HPDE6-E6E7 (cell line): ENCODE data around the gene RPS6KA5.
"Not testable (repeated sequence)": the region's sequence is repeated elsewhere in the genome, so short reads cannot be mapped to it uniquely, and the experiment has no call there.

Source experiments
- DNase-seq: peaks from one replicate; pipeline ENCODE4 v3.0.0; 2011; ENCODE audit warnings: missing footprints; ENCODE audit errors: extremely low spot score

RPS6KA5 gene

DNA sequence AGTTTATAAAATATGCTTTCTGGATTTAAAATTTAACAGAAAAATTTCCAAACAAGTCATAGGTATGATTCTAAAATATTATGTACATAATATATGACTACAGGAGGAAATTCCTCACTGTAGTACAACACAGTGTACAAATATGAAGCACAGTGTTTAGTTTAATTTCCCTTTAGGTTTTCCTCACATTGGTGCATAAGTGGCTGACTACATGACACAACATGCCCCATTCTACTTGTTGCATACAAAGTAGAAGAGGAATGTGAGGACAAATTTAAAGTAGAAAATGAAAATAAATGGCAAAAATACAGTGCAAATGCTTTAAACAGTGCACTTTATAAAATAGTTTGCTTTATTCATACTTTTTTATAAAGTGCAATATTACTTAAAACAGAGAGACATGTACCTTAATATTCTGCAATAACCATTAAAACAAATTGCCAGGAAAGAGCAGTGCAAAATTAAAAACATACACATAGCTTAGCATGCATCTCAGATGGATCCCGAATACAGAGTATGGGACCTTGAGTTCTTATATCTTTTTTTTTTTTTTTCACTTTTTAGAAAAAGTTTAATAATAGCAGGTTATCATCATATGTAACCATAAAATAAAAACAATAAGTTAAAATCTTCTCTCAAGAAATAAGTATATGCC is 189.4 kb downstream of the RPS6KA5 start:
- no peak for DNase-seq

- DNase-seq = no peak
Measured at GRCh38 chr14:90867501-90867900, 192.9 kb downstream of the RPS6KA5 start.

DNA sequence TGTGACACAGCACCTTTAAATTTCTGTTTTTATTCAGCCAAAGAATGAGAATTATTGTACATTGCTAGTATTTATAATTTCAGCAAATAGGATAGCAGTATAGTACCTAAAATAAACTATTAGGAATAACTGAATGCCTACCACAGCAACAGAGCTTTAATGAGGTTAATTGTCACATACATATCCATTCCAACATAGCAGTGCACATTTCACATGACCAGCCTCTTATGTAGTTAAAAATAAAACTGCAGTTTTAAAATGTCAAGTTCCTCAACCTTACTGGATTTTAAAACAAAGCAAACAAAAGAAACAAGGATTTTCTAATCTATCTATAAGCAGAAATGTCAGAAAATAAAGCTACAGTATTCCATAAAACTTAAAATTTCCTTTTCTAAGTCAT is 193.6 kb downstream of the RPS6KA5 start:
- DNase-seq = no peak

GRCh38 chr14:90864741-90865140 is 195.7 kb downstream of the RPS6KA5 start:
- no peak for DNase-seq

DNA sequence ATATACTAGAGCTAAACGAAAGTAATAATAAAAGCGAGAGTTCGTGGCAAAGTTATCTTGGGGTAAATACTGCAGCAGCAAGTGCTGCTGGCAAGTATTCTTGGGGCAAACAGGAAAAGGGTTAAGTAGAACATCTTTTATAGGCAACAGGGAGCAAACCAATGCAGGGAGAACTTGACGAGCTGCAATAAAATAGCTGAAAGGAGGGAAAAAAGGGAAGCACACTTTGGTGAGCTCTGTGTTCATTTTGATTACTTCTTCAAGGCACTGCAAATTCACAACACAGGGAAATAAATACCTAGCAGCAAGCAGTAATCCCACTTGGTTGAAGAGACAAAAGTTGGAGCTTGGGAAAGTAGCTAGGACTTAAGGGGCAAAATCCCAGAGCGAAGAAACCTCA is 201.9 kb downstream of the RPS6KA5 start:
- DNase-seq = no peak

DNA sequence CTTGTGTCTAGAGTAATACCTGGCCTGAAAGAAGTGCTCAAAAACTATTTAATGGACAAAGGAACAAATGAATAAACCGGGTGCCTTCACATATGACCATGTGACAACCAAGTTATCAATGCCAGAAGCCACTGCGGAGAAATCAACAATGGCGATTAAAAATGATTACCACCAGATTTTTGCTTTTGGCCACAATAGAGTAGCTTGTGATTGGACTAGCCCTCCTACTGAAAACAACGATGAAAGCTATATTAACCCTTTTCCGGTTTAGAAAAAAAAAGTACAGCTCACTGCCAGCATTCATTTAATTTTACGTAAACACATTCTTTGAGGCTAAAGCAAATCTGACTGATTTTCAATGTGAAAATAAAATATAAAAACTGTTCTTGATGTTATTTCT is 202.6 kb downstream of the RPS6KA5 start:
- DNase-seq = no peak

DNA sequence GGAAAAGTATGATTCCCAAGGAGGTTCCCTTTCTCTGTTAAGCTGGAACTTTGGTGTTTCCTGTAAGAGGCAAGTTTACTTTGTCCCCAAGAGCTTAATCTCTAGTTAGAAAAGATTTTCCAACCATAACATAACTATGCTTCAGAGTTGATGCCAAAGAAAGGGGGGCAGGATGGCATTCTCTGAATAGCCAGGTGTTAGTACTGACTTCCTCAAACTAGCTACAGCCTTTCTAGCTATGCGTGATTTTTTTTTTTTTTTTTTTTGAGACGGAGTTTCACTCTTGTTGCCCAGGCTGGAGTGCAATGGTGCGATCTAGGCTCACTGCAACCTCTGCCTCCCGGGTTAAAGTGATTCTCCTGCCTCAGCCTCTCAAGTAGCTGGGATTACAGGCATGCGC is 204.3 kb downstream of the RPS6KA5 start:
- DNase-seq = not testable (repeated sequence)

GRCh38 chr14:90853116-90853515 is 207.3 kb downstream of the RPS6KA5 start:
- no peak for DNase-seq

- DNase-seq = no peak
Measured at GRCh38 chr14:90851327-90852036, 209.0 kb downstream of the RPS6KA5 start.

GRCh38 chr14:90850487-90850886 is 210.0 kb downstream of the RPS6KA5 start:
- peak; percentile 49 for DNase-seq

DNA sequence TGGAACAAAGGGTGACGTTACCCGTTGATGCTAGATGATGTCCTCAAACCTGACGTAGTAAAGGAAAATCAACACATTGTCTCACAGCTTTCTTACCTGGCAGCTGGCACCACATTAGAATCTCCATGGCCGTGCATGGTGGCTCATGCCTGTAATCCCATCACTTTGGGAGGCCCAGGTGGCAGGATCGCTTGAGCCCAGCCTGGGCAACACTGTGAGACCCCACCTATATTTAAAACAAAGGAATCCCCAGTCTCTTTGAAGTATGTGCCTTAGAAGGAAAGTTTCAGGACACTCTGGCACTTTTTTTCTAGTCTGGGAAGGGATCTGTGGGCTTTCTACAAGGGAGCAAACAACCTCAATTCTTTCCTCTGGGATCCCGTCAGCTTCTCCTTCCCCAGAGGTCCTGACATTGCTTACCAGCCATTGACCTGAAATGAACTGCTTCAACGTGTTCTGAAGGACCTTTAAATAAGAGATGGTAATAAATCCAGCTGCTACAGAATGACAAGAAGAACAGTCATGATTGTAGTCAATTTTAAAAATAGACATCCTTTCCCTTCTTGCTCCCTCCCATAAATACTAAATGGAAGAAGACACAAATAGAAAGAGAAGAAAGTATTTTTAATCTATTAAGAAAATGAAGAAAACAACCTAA is 210.5 kb downstream of the RPS6KA5 start:
- DNase-seq = no peak

DNA sequence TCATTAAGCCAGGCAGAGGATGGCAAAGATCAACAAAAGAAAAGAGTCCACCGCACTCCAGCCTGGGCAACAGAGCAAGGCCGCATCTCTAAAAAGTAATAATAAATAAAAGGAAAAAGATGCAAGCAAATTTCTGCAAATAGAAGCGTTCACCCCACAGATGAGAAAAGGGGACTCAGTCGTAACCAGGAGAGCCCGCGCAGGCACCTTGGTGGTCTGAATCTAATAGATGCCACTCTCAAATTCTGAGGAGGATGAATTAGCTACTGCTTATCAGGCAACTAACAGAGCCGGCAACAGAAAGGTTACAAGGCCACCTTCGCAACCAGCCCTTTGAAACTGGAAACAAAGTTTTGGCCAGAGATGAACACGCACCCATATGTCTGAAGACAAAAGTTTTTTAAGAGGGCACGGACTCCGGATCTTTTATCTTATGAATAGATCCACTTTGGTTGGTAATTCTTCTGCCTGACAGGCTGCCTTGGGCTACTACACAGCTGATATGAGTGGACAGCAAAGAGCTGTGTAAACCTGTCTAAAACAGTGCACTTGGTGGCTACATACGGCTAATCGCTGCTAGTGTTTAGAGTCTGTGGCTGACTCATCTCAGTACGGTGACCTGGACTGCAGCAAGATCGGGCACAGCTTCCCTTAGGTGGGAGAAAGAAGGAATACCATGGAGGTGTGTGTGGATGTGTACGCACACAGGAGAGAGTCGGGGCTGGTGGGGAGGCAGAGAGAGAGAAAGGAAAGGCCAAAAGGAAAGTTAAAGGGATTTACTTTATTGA is 211.3 kb downstream of the RPS6KA5 start:
- DNase-seq = peak; percentile 31

DNA sequence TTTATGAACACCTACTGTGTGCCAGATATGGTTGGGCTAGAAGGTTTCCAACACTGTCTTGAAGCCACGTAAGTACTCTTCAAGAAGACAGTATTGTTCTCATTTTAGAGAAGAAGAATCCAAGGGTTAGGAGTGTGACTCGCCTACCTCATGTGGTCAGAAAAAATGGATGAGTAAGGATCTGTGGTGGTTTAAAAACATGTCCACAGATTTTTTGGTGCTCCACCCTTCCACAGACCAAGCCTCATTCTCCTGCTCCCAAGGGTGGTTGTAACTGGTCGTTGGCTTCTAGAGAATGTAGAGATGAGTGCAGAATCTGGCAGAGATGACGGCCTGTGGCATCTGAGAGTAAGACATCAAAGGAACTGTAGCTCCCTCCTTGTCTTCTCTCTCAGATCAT is 213.9 kb downstream of the RPS6KA5 start:
- no peak for DNase-seq

DNA sequence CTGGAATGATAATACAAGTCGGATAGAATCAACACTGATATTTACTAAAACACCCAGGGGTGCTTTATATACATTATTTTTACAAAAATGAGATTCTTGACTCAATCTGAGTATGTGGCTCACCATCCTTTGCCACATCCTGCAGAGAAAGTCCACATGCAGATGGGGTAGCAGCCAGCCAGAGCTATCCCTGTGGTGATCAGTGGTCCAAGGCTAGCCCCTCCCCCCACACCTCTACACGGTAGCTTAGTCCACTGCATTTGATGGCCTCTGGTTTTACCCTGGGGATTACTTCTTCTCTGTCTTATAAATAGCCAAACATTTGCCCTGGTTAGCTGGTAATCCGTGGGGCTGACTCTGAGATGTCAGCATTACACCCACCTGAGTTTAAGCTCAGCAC is 216.1 kb downstream of the RPS6KA5 start:
- no peak for DNase-seq

- DNase-seq = no peak
Measured at GRCh38 chr14:90842726-90843125, 217.7 kb downstream of the RPS6KA5 start.

DNA sequence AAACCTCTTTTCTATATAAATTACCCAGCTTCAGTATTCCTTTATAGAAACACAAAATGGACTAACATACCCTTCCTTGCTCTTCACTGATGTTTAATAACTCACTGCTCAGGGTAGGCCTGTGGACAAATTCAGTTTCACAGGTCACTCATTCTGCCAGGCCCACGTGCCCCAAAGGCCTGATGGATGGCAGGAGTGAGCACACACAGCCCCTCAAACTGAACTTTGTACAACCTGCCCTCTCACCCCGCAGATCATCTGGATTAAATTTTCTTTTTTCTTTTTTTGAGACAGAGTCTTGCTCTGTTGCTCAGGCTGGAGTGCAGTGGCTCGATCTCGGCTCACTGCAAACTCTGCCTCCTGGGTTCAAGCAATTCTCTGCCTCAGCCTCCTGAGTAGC is 219.8 kb downstream of the RPS6KA5 start:
- DNase-seq = not testable (repeated sequence)

DNA sequence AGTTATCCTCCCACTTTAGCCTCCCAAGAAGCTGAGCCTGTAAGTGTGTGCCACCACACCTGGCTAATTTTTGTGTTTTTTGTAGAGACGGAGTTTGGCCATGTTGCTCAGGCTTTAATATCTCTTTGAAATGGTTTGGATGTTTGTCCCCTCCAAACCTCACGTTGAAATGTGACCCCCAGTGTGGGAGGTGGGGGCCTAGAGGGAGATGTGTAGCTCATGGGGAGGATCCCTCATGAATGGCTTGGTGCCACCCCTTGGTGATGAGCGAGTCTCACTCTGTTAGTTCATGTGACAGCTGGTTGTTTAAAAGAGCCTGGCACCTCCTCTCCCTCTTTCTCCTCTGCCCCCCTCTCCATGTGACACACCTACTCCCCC is 220.6 kb downstream of the RPS6KA5 start:
- DNase-seq = no peak

GRCh38 chr14:90839024-90839888 is 221.2 kb downstream of the RPS6KA5 start:
- DNase-seq = no peak

DNA sequence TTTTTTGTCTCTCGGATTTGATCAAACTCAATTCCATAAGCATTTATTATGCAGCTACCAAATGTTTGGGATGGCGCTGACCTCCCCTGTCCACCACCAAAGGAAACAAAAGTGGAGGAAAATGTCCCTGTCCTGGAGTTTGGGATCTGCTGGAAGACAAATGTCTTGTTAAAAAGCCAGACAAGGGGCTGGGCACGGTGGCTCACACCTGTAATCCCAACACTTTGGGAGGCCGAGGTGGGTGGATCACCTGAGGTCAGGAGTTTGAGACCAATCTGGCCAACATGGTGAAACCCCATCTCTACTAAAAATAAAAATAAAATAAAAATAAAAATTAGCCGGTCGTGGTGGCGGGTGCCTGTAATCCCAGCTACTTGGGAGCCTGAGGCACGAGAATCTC is 221.9 kb downstream of the RPS6KA5 start:
- DNase-seq = not testable (repeated sequence)

- DNase-seq = no peak
Measured at GRCh38 chr14:90837355-90837754, 223.1 kb downstream of the RPS6KA5 start.

DNA sequence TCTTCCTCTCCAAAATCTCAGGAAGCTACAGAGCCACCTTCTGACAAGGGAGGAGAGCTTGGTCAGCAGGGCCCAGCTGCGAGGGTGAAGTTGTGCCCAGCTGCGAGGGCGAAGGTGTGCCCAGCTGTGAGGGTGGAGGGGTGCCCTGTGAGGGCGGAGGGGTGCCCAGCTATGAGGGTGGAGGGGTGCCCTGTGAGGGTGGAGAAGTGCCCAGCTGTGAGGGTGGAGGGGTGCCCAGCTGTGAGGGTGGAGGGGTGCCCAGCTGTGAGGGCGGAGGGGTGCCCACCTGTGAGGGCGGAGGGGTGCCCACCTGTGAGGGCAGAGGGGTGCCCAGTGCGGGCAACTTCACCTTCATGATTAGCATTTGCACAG is 223.8 kb downstream of the RPS6KA5 start:
- no peak for DNase-seq
